ENCODE measurements around the gene COX4I1. TPM values are rescaled to one million over a fixed set of nuclear protein-coding genes. Genes with fewer than 3 reads are reported as not detected.

COX4I1 gene
- total and polyA plus RNA-seq, 9 of the 15 experiments (the other 6 are each of a cell fraction or from before 2014, with no cell fraction given) = 651 to 2,356 (median 1,032) TPM

GRCh38 chr16:85828166-85828565 is 28.7 kb downstream of the COX4I1 start (continued):
- TF ChIP-seq CCAR2 (IDR thresholded peaks at IDR 0.05; ENCODE audit: low read depth, low read length) (no peak), ZNF239 (CRISPR knock-in tag; IDR thresholded peaks at IDR 0.05) (no peak)

GRCh38 chr16:85829171-85829719 is 29.8 kb downstream of the COX4I1 start:
- Histone ChIP-seq H3K9ac (ENCODE audit: insufficient read depth in 1 of 2, low read depth in 2 of 2, low read length in 2 of 2) (no peak overlapping the region), H3K4me3 (no peak overlapping the region), H2AFZ (ENCODE audit: low read depth, low read length) (no peak overlapping the region), H3K36me3 (ENCODE audit: control insufficient read depth, insufficient read depth, low read length) (no peaks in the 10 kb centered on the region), H3K9me3 (replicated peaks; ENCODE audit: control insufficient read depth, insufficient read depth, low read depth, low read length) (no peaks in the 10 kb centered on the region), H3K9me1 (ENCODE audit: control insufficient read depth, insufficient read depth, low read length) (no peaks in the 10 kb centered on the region), H4K20me1 (replicated peaks; ENCODE audit: control insufficient read depth, insufficient read depth, low read length) (no peaks in the 10 kb centered on the region), H3K4me2 (ENCODE audit: insufficient read depth, low read length) (no peak overlapping the region), H3K79me2 (ENCODE audit: control insufficient read depth, insufficient read depth, low read length) (no peaks in the 10 kb centered on the region), H3K4me1 (replicated peaks in 1 of 2; ENCODE audit: control insufficient read depth in 2 of 2, insufficient read depth in 2 of 2, low read length in 2 of 2) (no peaks in the 10 kb centered on the region), H3K27me3 (ENCODE audit: control insufficient read depth in 2 of 2, insufficient read depth in 2 of 2, low read length in 2 of 2) (peaks cover 14 to 52% of the 10 kb centered on the region in 2 experiments), H3K27ac (ENCODE audit: extremely low read depth, low read depth, low read length) (no peak overlapping the region)
- DNase-seq (ENCODE audit: extremely low read depth in 1 of 4, low spot score in 3 of 4) = no peak
- 1% methylated on average over 14 of the region's 15 CpGs for WGBS (ENCODE audit: insufficient coverage, low coverage, missing lambda C conversion rate)
- no TSS peak for BruUV-seq (replicated peaks)
- ChIA-PET POLR2A (no interaction called here), CTCF (ENCODE audit: low intra/inter-chr PET ratio) (interaction anchor here (1.2 kb wide), 1 partner anchor 8 kb away, joined by 3 read pairs; no protein-coding TSS in a partner anchor)
- FAIRE-seq = no peak
- no peak for ATAC-seq
- intact Hi-C loops (cut with micrococcal nuclease) (no loop called here), in situ Hi-C loops (cut with MboI) (loop anchor here (10.0 kb wide), 1 partner anchor 686 kb away; the partner anchor contains the start of gene FOXF1)
- no peak for TF ChIP-seq MBD1 (CRISPR knock-in tag; IDR thresholded peaks at IDR 0.05)
- no peak for TF ChIP-seq RNF219 (CRISPR knock-in tag; IDR thresholded peaks at IDR 0.05)
- no peak for TF ChIP-seq STAT5B (CRISPR knock-in tag; IDR thresholded peaks at IDR 0.05)
- TF ChIP-seq TARDBP (IDR thresholded peaks at IDR 0.05) = no peak
- no peak for TF ChIP-seq SMAD3 (CRISPR knock-in tag; conservative IDR thresholded peaks at IDR 0.05)
- no peak for TF ChIP-seq ZBTB26 (CRISPR knock-in tag; IDR thresholded peaks at IDR 0.05)
- no peak for TF ChIP-seq ZBTB2 (IDR thresholded peaks at IDR 0.05)
- no peak for TF ChIP-seq PHF20 (IDR thresholded peaks at IDR 0.05; ENCODE audit: partially characterized antibody)
- TF ChIP-seq SNIP1 (IDR thresholded peaks at IDR 0.05; ENCODE audit: low read depth) = no peak
